Activated naive CD4-positive, alpha-beta T cell (primary cell): Measurements from ENCODE around the gene SLC35D3.
A peak's percentile ranks its signal among the peaks of the same experiment; 100 is the strongest.
"Not testable (repeated sequence)": the region's sequence is repeated elsewhere in the genome, so short reads cannot be mapped to it uniquely, and the experiment has no call there.

Experiments
- DNase-seq, 4 experiments: peaks; one replicate each; lab custom pipeline; 2025; lab: John Stamatoyannopoulos, UW

The SLC35D3 gene

GRCh38 chr6:136964398-136964797 is 42.3 kb downstream of the SLC35D3 start:
- DNase-seq: no peak

- peak in 2 of 4 experiments; percentile 2 to 41 for DNase-seq
Measured at GRCh38 chr6:136967876-136968752, 46.0 kb downstream of the SLC35D3 start.

DNA sequence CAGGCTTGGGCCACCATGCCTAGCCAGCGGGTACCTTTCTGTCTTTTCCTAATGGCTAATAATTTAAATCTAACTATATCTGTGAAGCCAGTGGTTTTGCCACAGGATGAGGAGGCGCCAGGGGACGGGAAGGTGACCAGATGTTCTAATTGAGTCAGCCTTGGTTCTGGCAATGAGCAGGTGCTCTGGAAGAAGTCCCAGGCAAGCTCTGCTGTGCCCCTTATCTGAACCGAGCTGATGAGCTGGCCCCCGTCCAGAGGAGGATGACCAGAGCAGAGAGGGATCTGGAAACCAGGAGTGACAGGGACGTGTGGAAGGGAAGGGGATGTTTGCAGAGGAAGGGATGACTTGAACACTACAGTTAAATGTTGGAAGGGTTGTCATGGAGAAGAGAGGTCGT is 46.7 kb downstream of the SLC35D3 start:
- DNase-seq: no peak

GRCh38 chr6:136969433-136969832 is 47.3 kb downstream of the SLC35D3 start:
- no peak for DNase-seq

DNA sequence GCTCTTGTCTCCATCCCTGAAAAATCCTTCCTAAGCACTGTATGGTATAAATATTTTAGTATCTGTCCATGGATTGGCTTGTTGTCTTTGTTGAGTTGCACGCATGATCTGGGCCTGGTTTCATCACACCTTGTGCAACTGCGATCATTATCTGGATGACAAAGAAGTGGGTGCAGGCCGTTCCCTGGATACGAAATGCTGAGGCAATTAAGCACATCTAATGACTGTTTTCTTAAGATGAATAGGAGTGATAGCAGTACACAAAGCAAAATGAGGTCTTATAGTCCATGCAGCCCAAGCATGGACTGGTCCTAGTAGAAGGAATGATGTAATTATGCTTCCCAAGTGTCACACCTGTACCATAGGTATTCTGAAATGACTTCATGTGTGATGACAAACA is 47.8 kb downstream of the SLC35D3 start:
- no peak for DNase-seq

- DNase-seq: no peak
Measured at GRCh38 chr6:136971609-136972008, 49.5 kb downstream of the SLC35D3 start.

DNA sequence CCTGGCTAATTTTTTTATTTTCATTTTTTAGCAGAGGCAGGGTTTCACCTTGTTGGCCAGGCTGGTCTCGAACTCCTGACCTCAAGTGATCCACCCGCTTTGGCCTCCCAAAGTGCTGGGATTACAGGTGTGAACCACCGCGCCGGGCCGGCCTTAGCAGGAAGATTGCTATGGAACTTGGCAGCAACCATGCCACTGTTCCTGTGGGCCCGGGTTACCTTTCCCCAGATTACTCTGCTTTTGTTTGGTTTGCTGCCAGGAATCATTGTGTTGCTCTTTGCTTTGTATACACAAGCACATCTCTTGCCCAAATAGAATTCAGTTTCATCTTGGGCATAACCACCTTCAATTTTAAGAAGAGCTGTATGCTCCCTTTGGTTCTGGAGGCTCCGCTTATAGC is 51.7 kb downstream of the SLC35D3 start:
- DNase-seq: not testable (repeated sequence)
